Measurements from ENCODE around the gene PRLR. TPM values are rescaled to one million over a fixed set of nuclear protein-coding genes. Genes with fewer than 3 reads are reported as not detected.

PRLR gene
- total and polyA plus RNA-seq, 9 of the 15 experiments (the other 6 are each of a cell fraction or from before 2014, with no cell fraction given): 0.02 TPM; not detected in 8

GRCh38 chr5:35248843-35249780, 18.8 kb upstream of the PRLR start:
- intact Hi-C loops (cut with micrococcal nuclease): no loop called here
- POLR2A ChIA-PET: interaction anchor here (0.7 to 1.4 kb wide), 3 partner anchors 9 to 192 kb away, joined by 3 read pairs; no protein-coding TSS in a partner anchor
- in situ Hi-C loops (cut with MboI): no loop called here
- Histone ChIP-seq H3K36me3 (ENCODE audit: control insufficient read depth, insufficient read depth, low read length) (no peaks in the 10 kb centered on the region), H3K9me1 (ENCODE audit: control insufficient read depth, insufficient read depth, low read length) (no peaks in the 10 kb centered on the region), H3K4me3 (no peak overlapping the region), H3K4me1 (replicated peaks in 1 of 2; ENCODE audit: control insufficient read depth in 2 of 2, insufficient read depth in 2 of 2, low read length in 2 of 2) (no peaks in the 10 kb centered on the region), H2AFZ (ENCODE audit: low read depth, low read length) (no peak overlapping the region; the same call in 1 of the 2 replicates), H3K27me3 (ENCODE audit: control insufficient read depth in 2 of 2, insufficient read depth in 2 of 2, low read length in 2 of 2) (no peaks in the 10 kb centered on the region), H3K9me3 (replicated peaks; ENCODE audit: control insufficient read depth, insufficient read depth, low read depth, low read length) (no peaks in the 10 kb centered on the region), H4K20me1 (replicated peaks; ENCODE audit: control insufficient read depth, insufficient read depth, low read length) (no peaks in the 10 kb centered on the region), H3K9ac (ENCODE audit: insufficient read depth in 1 of 2, low read depth in 2 of 2, low read length in 2 of 2) (no peak overlapping the region), H3K4me2 (ENCODE audit: insufficient read depth, low read length) (no peak overlapping the region), H3K27ac (ENCODE audit: extremely low read depth, low read depth, low read length) (no peak overlapping the region), H3K79me2 (ENCODE audit: control insufficient read depth, insufficient read depth, low read length) (no peaks in the 10 kb centered on the region)
- no peak for FAIRE-seq
- BruUV-seq (replicated peaks): no TSS peak
- no peak for ATAC-seq
- WGBS (ENCODE audit: insufficient coverage, low coverage, missing lambda C conversion rate): under 1% methylated on average over 5 of the region's 5 CpGs
- DNase-seq (ENCODE audit: extremely low read depth in 1 of 4, low spot score in 3 of 4): no peak
- CTCF ChIA-PET (ENCODE audit: low intra/inter-chr PET ratio): no interaction called here
- no peak for TF ChIP-seq RAD51 (IDR thresholded peaks at IDR 0.05; ENCODE audit: borderline replicate concordance, low read depth)
- TF ChIP-seq, protein P1, sequence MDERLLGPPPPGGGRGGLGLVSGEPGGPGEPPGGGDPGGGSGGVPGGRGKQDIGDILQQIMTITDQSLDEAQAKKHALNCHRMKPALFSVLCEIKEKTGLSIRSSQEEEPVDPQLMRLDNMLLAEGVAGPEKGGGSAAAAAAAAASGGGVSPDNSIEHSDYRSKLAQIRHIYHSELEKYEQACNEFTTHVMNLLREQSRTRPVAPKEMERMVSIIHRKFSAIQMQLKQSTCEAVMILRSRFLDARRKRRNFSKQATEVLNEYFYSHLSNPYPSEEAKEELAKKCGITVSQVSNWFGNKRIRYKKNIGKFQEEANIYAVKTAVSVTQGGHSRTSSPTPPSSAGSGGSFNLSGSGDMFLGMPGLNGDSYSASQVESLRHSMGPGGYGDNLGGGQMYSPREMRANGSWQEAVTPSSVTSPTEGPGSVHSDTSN (CRISPR knock-in tag; IDR thresholded peaks at IDR 0.05; ENCODE audit: low read depth): no peak
- TF ChIP-seq, protein P1 (tag; conservative IDR thresholded peaks at IDR 0.05; ENCODE audit: low read depth): no peak
- TF ChIP-seq, protein P2, sequence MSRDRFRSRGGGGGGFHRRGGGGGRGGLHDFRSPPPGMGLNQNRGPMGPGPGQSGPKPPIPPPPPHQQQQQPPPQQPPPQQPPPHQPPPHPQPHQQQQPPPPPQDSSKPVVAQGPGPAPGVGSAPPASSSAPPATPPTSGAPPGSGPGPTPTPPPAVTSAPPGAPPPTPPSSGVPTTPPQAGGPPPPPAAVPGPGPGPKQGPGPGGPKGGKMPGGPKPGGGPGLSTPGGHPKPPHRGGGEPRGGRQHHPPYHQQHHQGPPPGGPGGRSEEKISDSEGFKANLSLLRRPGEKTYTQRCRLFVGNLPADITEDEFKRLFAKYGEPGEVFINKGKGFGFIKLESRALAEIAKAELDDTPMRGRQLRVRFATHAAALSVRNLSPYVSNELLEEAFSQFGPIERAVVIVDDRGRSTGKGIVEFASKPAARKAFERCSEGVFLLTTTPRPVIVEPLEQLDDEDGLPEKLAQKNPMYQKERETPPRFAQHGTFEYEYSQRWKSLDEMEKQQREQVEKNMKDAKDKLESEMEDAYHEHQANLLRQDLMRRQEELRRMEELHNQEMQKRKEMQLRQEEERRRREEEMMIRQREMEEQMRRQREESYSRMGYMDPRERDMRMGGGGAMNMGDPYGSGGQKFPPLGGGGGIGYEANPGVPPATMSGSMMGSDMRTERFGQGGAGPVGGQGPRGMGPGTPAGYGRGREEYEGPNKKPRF (IDR thresholded peaks at IDR 0.05; ENCODE audit: low read depth, low read length): no peak
- TF ChIP-seq HMG20A (CRISPR knock-in tag; conservative IDR thresholded peaks at IDR 0.05): no peak
- no peak for TF ChIP-seq ZNF444 (CRISPR knock-in tag; IDR thresholded peaks at IDR 0.05)
- no peak for TF ChIP-seq ATF1 (CRISPR knock-in tag; IDR thresholded peaks at IDR 0.05)
- no peak for TF ChIP-seq ATF1 (tag; IDR thresholded peaks at IDR 0.05)
- TF ChIP-seq ZZZ3 (IDR thresholded peaks at IDR 0.05): no peak
- TF ChIP-seq ZNF316 (IDR thresholded peaks at IDR 0.05): no peak
- TF ChIP-seq TBL1XR1 (IDR thresholded peaks at IDR 0.05; ENCODE audit: low read length in 2 of 2): no peak
- no peak for TF ChIP-seq HLTF (IDR thresholded peaks at IDR 0.05)
- no peak for TF ChIP-seq MCM5 (IDR thresholded peaks at IDR 0.05; ENCODE audit: low read depth)
- no peak for TF ChIP-seq MXD1 (CRISPR knock-in tag; IDR thresholded peaks at IDR 0.05; ENCODE audit: borderline replicate concordance, poor library complexity, severe bottlenecking)
- TF ChIP-seq ZBTB17 (CRISPR knock-in tag; IDR thresholded peaks at IDR 0.05): no peak
- no peak for TF ChIP-seq RBM14 (IDR thresholded peaks at IDR 0.05; ENCODE audit: borderline replicate concordance, insufficient read depth, low read depth, low read length)

Data from K562 (cell line).